ENCODE measurements around the gene ATP2A3.

The ATP2A3 gene

DNA sequence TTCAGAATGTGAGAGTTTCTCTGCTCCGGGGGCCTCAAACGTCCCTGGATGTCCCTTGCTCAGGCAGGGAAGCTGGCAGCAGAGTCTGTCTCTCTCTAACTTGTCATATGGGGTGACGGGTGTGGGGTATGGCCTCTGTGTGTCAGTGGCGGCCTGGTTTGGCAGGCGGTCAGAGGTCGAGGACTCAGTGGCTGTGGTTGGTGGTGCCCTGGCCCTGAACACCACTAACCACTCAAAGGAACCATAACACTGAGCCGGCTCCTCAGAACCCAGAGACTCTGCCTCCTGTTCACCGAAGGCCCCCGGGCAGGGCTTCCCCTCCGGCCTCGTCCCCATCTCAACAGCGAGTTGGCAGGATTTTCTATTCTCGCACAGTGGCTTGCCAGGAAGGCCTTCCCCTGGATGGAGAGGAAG, 48.6 kb downstream of the ATP2A3 start:
- peak overlapping the region; percentile 97 for H3K27ac ChIP-seq (replicated peaks)
- no peaks in the 10 kb centered on the region for H3K27me3 ChIP-seq (ENCODE audit: insufficient read depth, poor library complexity, severe bottlenecking)
- peak overlapping the region; percentile 75 for H3K4me3 ChIP-seq (replicated peaks; ENCODE audit: insufficient read depth, low read length)
- DNase-seq (ENCODE audit: low read depth in 1 of 2, low spot score in 1 of 2): peak in 1 of 2 experiments; percentile 13
- TF ChIP-seq, protein P1, sequence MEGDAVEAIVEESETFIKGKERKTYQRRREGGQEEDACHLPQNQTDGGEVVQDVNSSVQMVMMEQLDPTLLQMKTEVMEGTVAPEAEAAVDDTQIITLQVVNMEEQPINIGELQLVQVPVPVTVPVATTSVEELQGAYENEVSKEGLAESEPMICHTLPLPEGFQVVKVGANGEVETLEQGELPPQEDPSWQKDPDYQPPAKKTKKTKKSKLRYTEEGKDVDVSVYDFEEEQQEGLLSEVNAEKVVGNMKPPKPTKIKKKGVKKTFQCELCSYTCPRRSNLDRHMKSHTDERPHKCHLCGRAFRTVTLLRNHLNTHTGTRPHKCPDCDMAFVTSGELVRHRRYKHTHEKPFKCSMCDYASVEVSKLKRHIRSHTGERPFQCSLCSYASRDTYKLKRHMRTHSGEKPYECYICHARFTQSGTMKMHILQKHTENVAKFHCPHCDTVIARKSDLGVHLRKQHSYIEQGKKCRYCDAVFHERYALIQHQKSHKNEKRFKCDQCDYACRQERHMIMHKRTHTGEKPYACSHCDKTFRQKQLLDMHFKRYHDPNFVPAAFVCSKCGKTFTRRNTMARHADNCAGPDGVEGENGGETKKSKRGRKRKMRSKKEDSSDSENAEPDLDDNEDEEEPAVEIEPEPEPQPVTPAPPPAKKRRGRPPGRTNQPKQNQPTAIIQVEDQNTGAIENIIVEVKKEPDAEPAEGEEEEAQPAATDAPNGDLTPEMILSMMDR (IDR thresholded peaks at IDR 0.05; ENCODE audit: insufficient read depth, low read length): no peak
- TF ChIP-seq POLR2AphosphoS5 (IDR thresholded peaks at IDR 0.05; ENCODE audit: low read depth): no peak; the same call in 1 of the 2 replicates
- TF ChIP-seq GABPA (IDR thresholded peaks at IDR 0.05; ENCODE audit: low read depth): no peak
- no peak for TF ChIP-seq SPI1 (IDR thresholded peaks at IDR 0.05; ENCODE audit: borderline replicate concordance, low read depth)
- TF ChIP-seq, protein P2, sequence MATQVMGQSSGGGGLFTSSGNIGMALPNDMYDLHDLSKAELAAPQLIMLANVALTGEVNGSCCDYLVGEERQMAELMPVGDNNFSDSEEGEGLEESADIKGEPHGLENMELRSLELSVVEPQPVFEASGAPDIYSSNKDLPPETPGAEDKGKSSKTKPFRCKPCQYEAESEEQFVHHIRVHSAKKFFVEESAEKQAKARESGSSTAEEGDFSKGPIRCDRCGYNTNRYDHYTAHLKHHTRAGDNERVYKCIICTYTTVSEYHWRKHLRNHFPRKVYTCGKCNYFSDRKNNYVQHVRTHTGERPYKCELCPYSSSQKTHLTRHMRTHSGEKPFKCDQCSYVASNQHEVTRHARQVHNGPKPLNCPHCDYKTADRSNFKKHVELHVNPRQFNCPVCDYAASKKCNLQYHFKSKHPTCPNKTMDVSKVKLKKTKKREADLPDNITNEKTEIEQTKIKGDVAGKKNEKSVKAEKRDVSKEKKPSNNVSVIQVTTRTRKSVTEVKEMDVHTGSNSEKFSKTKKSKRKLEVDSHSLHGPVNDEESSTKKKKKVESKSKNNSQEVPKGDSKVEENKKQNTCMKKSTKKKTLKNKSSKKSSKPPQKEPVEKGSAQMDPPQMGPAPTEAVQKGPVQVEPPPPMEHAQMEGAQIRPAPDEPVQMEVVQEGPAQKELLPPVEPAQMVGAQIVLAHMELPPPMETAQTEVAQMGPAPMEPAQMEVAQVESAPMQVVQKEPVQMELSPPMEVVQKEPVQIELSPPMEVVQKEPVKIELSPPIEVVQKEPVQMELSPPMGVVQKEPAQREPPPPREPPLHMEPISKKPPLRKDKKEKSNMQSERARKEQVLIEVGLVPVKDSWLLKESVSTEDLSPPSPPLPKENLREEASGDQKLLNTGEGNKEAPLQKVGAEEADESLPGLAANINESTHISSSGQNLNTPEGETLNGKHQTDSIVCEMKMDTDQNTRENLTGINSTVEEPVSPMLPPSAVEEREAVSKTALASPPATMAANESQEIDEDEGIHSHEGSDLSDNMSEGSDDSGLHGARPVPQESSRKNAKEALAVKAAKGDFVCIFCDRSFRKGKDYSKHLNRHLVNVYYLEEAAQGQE (IDR thresholded peaks at IDR 0.05; ENCODE audit: insufficient replicate concordance, low read depth): no peak

DNA sequence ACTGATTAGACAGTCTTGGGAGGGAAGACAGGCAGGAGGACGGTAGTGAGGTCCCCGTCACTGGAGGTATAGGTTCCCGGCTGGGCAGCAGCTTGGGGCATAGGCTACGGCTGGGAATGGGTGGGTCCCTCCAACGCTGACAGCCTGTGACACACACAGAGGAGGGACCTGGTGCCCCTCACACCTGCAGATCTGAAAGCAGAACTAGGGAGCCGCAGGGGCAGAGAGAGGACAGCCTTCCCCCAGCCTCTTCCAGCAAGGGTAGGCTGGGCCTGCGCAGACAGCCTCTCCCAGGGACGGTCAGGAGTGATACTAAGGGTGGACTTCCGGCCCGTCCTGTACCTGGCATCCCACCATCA, 49.9 kb downstream of the ATP2A3 start:
- H3K27ac ChIP-seq (replicated peaks): peak overlapping the region; percentile 97
- H3K27me3 ChIP-seq (ENCODE audit: insufficient read depth, poor library complexity, severe bottlenecking): no peaks in the 10 kb centered on the region
- H3K4me3 ChIP-seq (replicated peaks; ENCODE audit: insufficient read depth, low read length): peak overlapping the region; percentile 75
- peak in 1 of 2 experiments; percentile 48 for DNase-seq (ENCODE audit: low read depth in 1 of 2, low spot score in 1 of 2)
- no peak for TF ChIP-seq POLR2AphosphoS5 (IDR thresholded peaks at IDR 0.05; ENCODE audit: low read depth)
- TF ChIP-seq, protein P1 (IDR thresholded peaks at IDR 0.05; ENCODE audit: insufficient read depth, low read length): no peak
- TF ChIP-seq GABPA (IDR thresholded peaks at IDR 0.05; ENCODE audit: low read depth): no peak
- TF ChIP-seq SPI1 (IDR thresholded peaks at IDR 0.05; ENCODE audit: borderline replicate concordance, low read depth): no peak
- TF ChIP-seq, protein P2 (IDR thresholded peaks at IDR 0.05; ENCODE audit: insufficient replicate concordance, low read depth): no peak

DNA sequence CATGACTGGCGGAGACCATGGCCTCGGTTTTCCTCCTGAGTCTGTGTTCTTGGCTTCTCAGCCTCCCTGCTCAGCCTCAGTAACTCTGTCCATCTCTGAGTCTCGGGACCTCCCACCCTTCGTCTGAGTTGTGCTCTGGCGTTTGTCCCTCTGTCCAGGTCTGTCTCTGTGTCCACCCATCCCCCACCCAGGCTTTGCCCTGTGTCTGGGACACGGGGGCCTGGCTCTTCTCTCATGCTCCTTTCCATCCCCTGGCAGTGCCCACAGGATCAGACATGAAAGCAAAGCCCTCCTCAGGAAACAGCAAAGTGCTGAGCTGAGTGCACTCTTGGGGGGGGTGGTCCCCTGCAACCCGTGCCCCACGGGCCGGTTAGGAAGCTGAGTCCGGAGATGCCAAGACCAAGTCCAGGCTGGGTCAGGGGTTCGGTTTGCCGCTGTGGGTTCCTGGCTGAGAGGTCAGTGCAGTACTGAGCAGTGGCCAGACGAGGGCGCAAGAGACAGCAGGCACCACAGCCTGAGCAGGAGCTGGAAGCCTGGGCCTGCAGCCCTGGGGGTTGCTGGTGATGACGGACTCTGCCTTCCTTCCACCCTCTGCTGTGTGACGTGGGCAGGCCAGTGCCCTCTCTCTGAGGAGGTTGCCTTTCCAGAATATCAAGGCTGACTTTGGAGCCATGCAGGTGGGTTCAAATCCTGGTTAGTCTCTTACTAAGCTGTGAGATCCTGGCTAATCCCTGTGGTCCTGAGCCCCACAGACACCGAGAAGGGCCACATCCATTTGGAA, 50.5 kb downstream of the ATP2A3 start:
- peak overlapping the region; percentile 97 for H3K27ac ChIP-seq (replicated peaks)
- H3K4me3 ChIP-seq (replicated peaks; ENCODE audit: insufficient read depth, low read length): peak overlapping the region; percentile 75
- DNase-seq (ENCODE audit: low read depth in 1 of 2, low spot score in 1 of 2): peak in 1 of 2 experiments; percentile 80
- no peaks in the 10 kb centered on the region for H3K27me3 ChIP-seq (ENCODE audit: insufficient read depth, poor library complexity, severe bottlenecking)
- no peak for TF ChIP-seq SPI1 (IDR thresholded peaks at IDR 0.05; ENCODE audit: borderline replicate concordance, low read depth)
- TF ChIP-seq, protein P2 (IDR thresholded peaks at IDR 0.05; ENCODE audit: insufficient replicate concordance, low read depth): no peak
- TF ChIP-seq, protein P1 (IDR thresholded peaks at IDR 0.05; ENCODE audit: insufficient read depth, low read length): peak; percentile 63

All from HL-60 (cell line).